ENCODE results near the gene C16orf74.

GRCh38 chr16:85664580-85665372 lies 86.1 kb downstream of the C16orf74 start:
- TF ChIP-seq ZNF318 (CRISPR knock-in tag; IDR thresholded peaks at IDR 0.05) (no peak), PTBP1 (IDR thresholded peaks at IDR 0.05; ENCODE audit: low read depth, low read length, poor library complexity, severe bottlenecking) (no peak), CTCF (CRISPR knock-in tag; IDR thresholded peaks at IDR 0.05) (no peak)
